SKM-1 (cell line): ENCODE results near the gene MEI4.
"Not testable (repeated sequence)": the region's sequence is repeated elsewhere in the genome, so short reads cannot be mapped to it uniquely, and the experiment has no call there.

ENCODE experiments used
- DNase-seq: peaks from one replicate; lab custom pipeline; 2025; ENCODE audit not compliant: unreplicated experiment; lab: John Stamatoyannopoulos, UW

MEI4 gene

DNA sequence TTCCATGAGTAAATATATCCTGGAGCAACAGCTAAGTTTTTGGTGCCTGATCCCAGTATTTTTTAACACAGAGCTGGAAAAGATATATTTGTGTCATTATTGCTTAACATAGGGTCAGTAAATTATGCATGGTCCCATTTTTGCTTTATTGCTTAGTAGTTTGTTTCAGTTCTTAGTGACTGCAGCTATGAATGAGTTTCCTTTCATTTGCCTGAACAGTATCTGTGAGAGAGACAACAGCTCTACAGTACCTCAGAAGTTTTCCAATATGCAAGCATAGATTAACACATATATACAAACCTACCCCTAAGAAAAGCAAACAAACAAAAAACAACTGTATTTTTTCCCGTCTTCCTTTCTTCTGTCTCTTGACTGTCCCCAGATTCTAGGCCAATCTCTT lies 160.3 kb downstream of the MEI4 start:
- no peak for DNase-seq

DNA sequence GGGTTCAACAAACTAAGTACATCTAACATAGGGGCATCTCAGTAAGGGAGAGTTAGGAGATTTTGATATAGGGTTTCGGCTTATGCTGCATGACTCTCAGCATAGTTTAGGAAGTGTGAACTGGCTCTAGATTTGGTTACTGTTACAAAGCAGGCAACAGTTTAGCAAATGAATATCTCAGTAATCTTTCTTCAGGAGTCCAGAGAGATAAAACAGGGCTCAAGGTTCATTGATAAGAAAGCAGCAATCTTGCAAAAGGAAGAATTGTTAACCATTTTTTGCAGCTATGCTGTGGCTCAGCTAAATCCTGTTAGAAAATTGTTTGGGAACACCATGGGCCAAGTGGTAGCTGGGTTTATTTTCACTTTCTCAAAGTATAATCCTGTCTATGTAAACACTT lies 161.3 kb downstream of the MEI4 start:
- no peak for DNase-seq

DNA sequence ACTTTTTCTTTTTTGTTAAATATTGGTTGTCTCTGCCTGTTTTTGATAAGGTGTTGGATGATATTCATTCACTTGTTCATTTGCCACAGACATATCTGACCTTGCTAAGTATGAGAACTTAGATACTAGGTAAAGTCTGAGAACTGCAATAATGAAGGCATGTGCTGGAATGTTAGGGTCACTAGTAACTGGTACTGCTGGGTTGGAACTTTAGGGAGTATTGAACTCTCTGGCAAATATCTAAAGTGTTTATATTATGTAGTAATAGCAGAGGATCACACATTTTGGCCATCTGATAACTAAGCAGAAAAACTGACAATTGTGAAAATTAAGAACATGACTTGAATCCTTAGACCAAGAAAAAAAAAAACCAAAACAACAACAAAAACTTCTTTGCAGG lies 162.7 kb downstream of the MEI4 start:
- DNase-seq: no peak

DNA sequence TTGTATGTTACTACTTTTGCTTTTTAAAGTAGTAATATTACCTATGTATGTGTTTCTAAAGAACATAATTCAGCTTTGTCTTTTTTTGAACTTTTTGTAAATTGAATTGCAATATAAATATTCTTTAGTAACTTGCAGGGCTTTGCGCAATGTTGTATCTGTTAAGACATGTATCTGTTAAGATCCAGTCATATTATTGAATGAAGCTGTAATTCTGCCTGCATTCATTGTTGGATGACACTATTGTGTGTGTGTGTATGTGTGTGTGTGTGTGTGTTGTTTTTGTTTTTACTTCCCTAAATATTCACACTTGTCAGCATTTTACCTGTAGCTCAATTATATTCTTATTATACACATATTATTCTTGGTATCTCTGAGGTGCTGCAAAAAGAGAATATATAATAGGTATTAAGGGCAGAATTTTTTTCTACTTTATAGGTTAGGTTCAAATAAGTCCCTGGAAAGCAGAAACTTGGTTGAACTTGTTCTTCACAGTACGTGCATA lies 164.0 kb downstream of the MEI4 start:
- DNase-seq: no peak

DNA sequence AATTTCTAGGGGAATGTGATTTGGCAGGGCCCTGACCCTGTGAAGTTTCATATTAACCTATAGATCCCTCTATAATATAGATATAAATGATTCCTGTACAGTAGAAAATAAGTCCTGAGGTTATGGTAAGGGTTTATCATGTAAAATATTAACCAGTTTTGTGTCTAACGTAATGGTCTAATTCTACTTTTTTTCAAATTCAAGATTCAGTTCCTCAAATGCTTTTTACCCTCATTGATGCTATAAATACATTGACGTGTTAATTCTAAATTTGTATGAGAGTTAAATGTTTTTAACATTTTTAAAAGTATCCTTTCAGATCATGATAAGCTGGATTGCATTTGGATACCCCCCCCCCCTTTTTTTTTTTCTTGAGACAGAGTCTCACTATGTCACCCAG lies 169.4 kb downstream of the MEI4 start:
- DNase-seq: no peak

DNA sequence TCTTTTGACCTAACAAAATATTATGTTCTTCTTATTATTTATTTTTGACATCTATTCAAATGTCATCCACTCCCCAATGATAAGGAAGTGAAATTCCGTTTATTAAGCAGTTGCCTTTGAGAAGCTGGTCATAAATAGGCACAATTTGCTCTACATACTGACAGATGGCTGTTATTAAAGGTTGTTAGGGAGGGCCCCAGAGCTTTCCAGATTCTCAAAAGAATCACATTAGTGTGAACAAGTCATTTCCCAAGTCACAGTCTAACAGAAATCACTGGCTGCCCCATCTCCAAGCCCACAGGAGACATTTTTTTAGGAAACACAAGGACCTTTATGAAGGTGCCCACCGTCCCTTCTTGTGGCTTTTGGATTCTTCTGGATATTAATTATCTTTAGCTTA lies 172.4 kb downstream of the MEI4 start:
- no peak for DNase-seq

DNA sequence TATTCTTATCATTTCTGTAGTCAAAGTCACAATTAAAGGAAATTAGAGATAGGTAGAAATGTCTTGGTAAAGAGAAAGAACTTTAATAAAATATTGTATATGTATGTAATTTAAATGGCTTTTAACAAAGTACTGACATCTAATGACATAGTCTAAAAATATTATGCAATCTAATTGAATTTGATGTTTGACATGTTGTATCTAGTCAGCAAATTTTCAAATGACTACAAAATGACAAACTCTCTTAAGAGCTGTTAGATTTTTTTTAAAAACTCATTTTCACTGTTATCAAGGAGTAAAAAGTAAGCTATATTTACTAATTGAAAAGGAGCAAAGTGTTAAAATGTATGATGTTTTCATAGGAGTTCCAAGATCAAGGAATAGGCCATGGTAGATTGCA lies 176.9 kb downstream of the MEI4 start:
- no peak for DNase-seq

DNA sequence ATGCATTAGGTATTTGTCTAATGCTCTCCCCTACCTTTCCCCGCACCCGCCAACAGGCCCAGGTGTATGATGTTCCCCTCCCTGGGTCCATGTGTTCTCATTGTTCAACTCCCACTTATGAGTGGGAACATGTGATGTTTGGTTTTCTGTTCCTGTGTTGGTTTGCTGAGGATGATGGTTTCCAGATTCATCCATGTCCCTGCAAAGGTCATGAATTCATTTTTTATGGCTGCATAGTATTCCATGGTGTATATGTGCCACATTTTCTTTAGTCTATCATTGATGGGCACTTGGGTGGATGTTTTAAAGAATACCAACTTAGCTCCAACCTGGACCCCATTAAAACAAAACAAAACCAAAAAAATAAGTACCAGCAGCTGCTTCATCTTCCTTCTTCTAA lies 180.9 kb downstream of the MEI4 start:
- not testable (repeated sequence) for DNase-seq

DNA sequence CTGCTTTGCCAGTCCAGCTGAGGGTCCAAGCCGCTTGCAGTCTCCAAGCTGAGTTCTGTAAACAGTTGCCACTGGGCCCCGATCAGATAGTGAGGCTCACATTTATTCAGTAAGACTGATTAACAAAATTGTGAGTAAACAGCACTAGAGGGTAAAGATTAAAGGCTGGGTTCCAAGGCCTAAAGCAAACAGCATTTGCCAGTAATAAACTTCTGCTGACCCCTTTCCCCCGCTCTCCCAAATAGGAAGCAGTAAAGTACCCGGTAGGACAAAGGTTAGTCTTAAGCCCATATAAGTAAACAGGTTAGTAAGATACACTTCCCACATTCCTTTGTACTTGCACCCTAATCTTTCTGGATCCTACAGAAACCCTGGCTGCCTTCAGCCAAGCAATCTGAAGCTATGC lies 181.8 kb downstream of the MEI4 start:
- DNase-seq: no peak

DNA sequence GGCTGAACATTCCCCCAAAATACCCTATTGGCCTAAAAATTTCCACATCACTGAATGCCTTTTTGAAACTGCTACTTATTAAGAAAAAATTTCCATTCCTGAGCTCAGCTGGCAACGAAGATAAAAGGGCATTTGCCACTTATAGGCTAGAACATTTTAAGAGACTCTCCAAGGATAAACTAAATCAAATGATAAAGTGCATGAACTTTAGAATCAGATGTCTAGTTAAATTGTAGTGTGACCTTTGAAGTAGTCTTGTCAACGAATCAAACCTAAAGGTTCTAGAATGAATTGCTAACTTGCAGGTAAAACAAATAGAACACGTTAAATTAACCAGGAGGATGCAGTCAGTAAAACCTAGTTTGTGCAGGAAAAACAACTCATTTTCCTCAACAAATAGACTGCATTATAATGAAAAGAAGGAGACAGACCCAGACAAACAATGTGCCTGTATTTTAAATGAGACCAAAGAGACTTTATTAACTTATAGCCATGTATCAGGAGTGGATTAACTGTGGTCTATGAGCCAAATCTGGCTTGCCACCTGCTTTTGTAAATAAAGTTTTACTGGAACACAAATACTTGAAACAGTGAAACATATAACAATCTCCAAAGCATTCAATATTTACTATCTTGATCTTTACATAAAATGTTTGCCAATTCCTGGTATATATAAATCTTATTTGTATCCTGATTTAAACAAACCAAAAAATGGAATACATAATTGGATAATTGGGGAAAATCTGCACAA lies 184.4 kb downstream of the MEI4 start:
- no peak for DNase-seq

DNA sequence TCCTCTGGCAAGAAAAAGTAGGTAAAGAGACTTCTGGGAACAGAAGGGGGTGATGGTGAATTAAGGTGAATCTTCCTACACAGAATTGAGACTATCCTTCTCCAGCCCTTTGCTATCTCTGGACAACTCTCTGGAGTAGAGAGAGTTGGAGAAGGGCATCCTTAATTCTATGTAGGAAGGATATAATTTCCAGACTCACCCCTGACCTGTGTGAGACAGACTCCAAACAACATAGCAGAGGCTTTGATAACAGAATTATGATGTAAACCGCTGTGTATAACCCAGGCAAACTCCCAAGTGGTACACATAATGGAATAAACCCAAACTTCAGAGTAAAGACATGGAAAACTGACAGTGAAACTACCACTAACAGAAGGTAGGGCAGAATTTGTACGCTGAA lies 186.5 kb downstream of the MEI4 start:
- DNase-seq: no peak

DNA sequence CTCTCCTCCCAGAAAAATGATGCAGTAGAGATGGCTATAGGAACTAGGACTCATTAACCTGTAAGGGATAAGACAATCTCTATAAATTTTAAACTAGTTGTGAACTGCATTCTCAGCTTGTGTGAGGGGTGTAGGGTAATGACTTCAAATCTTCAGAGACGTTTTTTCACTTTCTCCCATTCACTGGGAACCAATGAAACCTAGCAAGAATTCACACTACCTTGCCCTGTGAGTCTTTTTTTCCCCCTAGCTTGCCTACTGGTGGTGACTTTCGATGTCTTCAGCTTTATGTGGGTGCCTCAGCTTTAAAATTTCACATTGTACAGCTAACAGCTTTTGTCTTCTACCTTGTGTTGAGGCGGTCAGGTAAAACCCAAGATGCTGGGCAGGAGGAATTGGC lies 192.0 kb downstream of the MEI4 start:
- no peak for DNase-seq

DNA sequence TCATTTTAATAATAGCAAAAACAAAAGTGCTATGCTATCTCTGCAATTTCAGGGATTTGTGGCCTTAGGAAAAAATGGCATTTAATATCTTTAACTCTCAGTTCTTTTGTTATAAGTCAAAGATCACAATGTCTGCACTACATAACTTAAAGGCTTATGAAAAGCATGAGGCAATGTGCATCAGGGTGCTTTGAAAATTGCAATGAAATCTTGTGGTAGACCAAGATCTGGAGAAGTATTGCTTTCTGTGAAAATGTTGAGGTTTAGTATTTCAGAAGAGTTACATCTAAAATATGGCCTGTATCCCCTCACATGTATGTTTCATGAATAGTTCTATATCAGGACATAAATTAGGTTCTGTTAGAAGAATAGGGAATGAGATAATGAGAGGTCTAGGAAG lies 200.6 kb downstream of the MEI4 start:
- DNase-seq: no peak

DNA sequence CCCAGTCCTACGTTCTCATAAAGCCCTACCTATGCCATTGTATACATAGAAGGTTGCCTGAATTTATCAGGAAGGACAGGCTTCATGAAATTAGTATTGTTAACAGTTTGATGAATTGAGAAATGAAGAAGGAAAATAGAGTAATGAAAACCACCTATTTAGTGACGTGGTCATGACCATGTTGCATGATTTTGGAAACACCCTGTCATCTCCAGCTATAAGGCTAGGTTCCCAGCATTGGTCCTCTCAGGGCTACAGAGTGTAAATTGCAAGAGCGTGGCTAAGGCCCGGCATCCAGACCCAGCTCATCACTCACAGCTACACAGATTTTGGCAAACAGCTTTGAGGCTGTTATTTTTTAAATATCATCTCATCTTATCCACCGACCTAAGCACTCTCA lies 203.6 kb downstream of the MEI4 start:
- DNase-seq: no peak

DNA sequence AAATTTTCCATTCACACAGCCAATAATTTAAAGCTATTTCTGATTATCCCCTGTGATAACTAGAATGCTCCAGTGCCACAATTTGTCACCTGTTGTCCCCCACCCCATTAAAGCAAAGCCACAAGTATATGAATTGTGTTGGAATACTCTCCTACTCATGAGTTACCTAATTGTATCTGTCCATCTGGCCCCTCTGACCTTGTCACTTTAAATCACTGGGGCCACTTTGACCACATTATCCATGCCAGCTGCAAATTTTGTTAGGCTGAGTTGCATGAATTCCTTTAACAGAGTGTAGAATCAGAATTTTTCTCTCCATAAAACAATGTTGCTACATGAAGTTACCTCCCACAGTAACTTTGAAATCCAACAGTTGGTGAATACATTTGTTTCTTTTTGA lies 204.6 kb downstream of the MEI4 start:
- DNase-seq: no peak

DNA sequence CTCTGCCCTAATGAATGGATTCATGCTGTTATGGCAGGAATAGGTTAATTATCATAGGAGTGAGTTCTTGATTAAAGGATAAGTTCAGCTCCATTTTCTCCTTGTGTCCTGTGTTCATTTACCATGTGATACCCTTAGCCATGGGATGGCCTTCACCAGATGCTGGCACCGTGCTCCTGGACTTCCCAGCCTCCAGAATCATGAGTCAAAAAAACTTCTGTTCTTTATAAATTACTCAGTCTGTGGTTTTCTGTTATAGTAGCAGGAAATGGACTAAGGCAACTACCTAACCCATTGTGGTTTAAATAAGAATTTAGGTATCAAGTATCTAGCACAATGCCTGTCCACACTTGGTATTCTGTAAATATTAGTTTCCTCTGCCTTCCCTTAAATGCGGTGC lies 223.5 kb downstream of the MEI4 start:
- DNase-seq: no peak

DNA sequence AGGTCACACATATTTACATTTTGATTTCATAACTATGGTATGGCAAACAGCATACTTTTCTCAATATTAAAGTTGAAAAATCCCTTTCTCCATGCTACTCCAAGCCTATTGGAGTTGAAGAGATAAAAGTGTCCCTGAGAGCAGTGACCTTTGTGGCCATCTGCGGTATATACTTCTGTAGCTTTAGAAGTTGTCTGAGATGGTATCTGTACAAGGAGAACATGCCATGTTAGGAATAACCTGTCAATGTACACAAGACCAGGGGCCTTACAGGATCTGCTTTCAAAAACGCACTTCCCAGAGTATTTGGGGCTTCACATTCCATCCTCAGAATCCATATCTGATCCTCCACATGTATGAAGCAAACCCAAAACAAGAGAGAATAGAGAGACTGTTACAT lies 226.7 kb downstream of the MEI4 start:
- DNase-seq: no peak

DNA sequence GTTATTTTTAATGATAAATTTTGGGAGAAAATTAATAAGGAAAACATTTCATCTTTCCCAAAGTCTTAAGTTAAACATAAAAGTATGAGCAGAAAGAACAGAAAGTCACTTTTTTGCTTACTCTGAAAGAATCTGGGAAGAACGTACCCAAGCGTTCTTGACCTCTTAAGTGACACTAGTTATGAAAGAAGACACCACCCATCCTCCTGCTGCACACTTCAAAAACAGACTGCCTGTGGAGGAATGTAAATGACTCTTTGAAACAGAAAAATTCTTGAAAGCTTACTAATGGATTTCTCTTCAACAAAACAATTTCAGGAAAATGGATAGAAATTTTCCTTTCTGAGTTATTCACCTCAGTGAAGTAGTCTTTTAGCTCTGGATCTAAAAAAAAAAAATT lies 227.7 kb downstream of the MEI4 start:
- no peak for DNase-seq

DNA sequence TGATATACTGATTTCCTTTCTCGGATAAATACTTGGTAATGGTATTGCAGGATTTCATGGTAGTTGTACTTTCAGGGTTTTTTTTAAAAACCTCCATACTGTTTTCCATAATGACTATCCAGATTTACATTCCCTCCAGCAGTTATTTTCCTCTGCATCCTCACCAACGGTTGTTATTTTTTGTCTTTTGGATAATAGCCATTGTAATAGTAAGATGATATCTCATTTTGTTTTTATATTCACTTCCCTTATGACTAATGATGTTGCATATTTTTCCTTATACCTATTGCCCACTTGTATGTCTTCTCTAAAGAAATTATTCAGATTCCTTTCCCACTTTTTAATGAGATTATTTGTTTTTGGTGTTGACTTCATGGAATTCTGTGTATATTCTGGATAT lies 231.0 kb downstream of the MEI4 start:
- no peak for DNase-seq

DNA sequence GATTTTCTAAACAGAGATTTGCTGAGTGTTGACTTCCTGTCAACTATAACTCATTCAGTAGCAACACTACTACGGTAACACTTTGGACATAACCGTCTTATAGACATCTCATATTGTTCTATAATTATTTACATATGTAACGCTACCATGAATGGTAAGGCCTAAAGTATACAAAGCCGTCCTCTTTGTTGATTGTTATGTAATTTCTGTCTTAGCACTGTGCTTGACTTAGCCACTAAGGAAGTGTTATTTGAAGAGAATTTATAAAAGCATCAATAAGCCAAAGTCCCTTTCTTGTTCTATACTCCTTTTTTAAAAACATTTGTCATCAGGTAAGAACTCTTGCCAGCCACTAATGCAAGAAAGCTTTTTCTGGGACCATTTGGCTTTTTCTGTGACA lies 240.6 kb downstream of the MEI4 start:
- no peak for DNase-seq

DNA sequence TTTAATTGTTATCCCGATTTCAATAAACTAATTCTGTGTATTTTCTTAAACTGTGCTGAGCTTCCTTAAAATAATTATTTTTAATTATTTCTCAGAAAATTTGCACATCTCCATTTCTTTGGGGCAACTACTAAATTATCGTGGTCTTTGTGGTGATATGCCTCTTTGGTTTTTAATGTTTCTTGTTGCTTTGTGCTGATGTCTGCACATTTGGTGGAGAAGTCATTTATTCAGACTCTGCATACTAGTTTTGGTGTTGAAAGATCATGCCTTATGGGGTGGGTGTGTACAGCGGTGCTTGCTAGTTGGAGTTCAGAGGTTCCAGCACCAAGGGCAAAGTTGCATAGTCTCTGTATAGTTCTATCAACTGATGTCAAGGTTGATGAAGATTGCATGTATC lies 253.2 kb downstream of the MEI4 start:
- no peak for DNase-seq

DNA sequence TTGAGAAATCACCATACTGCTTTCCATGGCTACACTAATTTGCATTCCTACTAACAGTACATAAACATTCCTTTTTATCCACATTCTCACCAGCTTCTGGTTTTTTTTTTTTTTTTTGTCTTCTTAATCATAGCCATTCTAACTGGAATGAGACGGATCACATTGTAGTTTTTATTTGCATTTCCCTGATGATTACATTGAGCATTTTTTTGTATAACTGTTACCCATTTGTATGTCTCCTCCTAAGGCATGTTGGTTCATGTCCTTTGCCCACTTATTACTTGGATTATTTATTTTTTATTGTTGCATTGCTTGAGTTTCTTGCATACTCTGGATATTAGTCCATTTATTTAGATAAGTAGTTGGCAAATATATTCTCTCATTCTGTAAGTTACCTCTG lies 258.0 kb downstream of the MEI4 start:
- no peak for DNase-seq

DNA sequence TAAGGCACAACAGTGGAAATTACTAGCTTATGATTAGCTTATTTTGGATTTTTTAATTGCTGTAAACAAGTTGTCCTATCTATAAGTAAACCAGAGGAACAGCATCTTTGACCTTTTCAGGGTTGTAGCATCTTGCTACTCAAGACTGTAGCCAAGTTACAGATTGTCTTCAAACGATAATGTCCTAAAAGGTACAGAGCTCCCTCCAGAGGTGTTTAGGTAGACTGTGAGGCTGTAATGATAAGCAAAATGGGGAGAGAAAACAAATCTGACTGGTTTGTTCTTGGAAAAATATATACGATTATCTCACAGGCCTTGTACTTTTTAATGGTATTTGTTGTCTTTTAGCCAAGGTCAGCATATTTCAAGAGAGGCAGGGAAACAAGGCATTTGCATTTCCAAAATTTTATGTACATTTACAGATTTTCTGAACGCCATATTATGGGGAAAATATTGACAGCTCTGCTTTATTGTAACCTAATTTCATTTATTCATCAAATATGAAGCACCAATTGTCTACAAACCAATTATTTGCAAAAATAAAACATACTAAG lies 273.4 kb downstream of the MEI4 start:
- DNase-seq: no peak
